Measurements from ENCODE around the gene PREX1.

PREX1 gene

GRCh38 chr20:48702455-48702913 lies 125.3 kb downstream of the PREX1 start:
- no peak for DNase-seq (ENCODE audit: low read depth in 2 of 2)

GRCh38 chr20:48701702-48702101 lies 126.1 kb downstream of the PREX1 start:
- no peak for DNase-seq (ENCODE audit: low read depth in 2 of 2)

- DNase-seq (ENCODE audit: low read depth in 2 of 2), result no peak
Observed at GRCh38 chr20:48698507-48699267, 129.1 kb downstream of the PREX1 start.

- DNase-seq (ENCODE audit: low read depth in 2 of 2), result no peak
Observed at GRCh38 chr20:48697845-48698491, 129.8 kb downstream of the PREX1 start.

- no peak for DNase-seq (ENCODE audit: low read depth in 2 of 2)
Observed at GRCh38 chr20:48696671-48697070, 131.1 kb downstream of the PREX1 start.

- DNase-seq (ENCODE audit: low read depth in 2 of 2), result no peak
Observed at GRCh38 chr20:48695738-48696137, 132.1 kb downstream of the PREX1 start.

GRCh38 chr20:48695255-48695654 lies 132.5 kb downstream of the PREX1 start:
- no peak for DNase-seq (ENCODE audit: low read depth in 2 of 2)

- DNase-seq (ENCODE audit: low read depth in 2 of 2), result no peak
Observed at GRCh38 chr20:48694381-48694865, 133.4 kb downstream of the PREX1 start.

GRCh38 chr20:48691523-48691922 lies 136.3 kb downstream of the PREX1 start:
- DNase-seq (ENCODE audit: low read depth in 2 of 2), result no peak

- no peak for DNase-seq (ENCODE audit: low read depth in 2 of 2)
Observed at GRCh38 chr20:48690888-48691287, 136.9 kb downstream of the PREX1 start.

GRCh38 chr20:48689874-48690571 lies 137.8 kb downstream of the PREX1 start:
- DNase-seq (ENCODE audit: low read depth in 2 of 2), result no peak

GRCh38 chr20:48689388-48689787 lies 138.4 kb downstream of the PREX1 start:
- no peak for DNase-seq (ENCODE audit: low read depth in 2 of 2)

GRCh38 chr20:48688579-48688978 lies 139.2 kb downstream of the PREX1 start:
- DNase-seq (ENCODE audit: low read depth in 2 of 2), result no peak

- no peak for DNase-seq (ENCODE audit: low read depth in 2 of 2)
Observed at GRCh38 chr20:48687117-48687800, 140.5 kb downstream of the PREX1 start.

- DNase-seq (ENCODE audit: low read depth in 2 of 2), result no peak
Observed at GRCh38 chr20:48686238-48687116, 141.3 kb downstream of the PREX1 start.

- no peak for DNase-seq (ENCODE audit: low read depth in 2 of 2)
Observed at GRCh38 chr20:48685300-48685699, 142.5 kb downstream of the PREX1 start.

GRCh38 chr20:48684501-48685041 lies 143.2 kb downstream of the PREX1 start:
- DNase-seq (ENCODE audit: low read depth in 2 of 2), result no peak

GRCh38 chr20:48683467-48684175 lies 144.2 kb downstream of the PREX1 start:
- DNase-seq (ENCODE audit: low read depth in 2 of 2), result no peak

- no peak for DNase-seq (ENCODE audit: low read depth in 2 of 2)
Observed at GRCh38 chr20:48682529-48683363, 145.1 kb downstream of the PREX1 start.

Data from stimulated activated CD4-positive, alpha-beta T cell treated with anti-CD3 and anti-CD28 coated beads, Interleukin-15, amount 100 ng/mL, for 48 hours (primary cell).